Mesenchymal stem cell (in vitro differentiated cells and primary cell): ENCODE measurements around the gene LTBR.

Source experiments
- DNase-seq: peaks from one replicate; pipeline ENCODE4 v3.0.0-alpha.2; 2013
- H2AFZ ChIP-seq: one replicate; pipeline ENCODE4 v1.6.1; 2013; ENCODE audit warnings: low read depth, mild to moderate bottlenecking, control low read depth, inconsistent platforms, low read length, moderate library complexity
- H2AK5ac ChIP-seq: 2 replicates; pipeline ENCODE4 v1.6.1; 2013; ENCODE audit warnings: low read length, moderate library complexity, mild to moderate bottlenecking, inconsistent platforms; ENCODE audit not compliant: severe bottlenecking
- H2BK120ac ChIP-seq: one replicate; pipeline ENCODE4 v1.6.1; 2013; ENCODE audit warnings: low read depth, mild to moderate bottlenecking, inconsistent platforms, low read length, moderate library complexity
- H2BK12ac ChIP-seq, 2 experiments: one replicate each; pipeline ENCODE4 v1.6.1; 2013; ENCODE audit warnings: inconsistent platforms in 2 of 2, low read length in 2 of 2, mild to moderate bottlenecking in 2 of 2, moderate library complexity in 2 of 2, control low read depth in 1 of 2
- H2BK15ac ChIP-seq: one replicate; pipeline ENCODE4 v1.6.1; 2013; ENCODE audit warnings: mild to moderate bottlenecking, low read depth, inconsistent platforms; ENCODE audit not compliant: poor library complexity, severe bottlenecking
- H2BK5ac ChIP-seq: 2 replicates; pipeline ENCODE4 v1.6.1; 2013; ENCODE audit warnings: low read depth, mild to moderate bottlenecking, low read length, control low read depth, inconsistent platforms; ENCODE audit not compliant: poor library complexity, severe bottlenecking
- H3K14ac ChIP-seq, 2 experiments: one replicate each; pipeline ENCODE4 v1.6.1; 2013; ENCODE audit warnings: inconsistent platforms in 2 of 2, low read length in 2 of 2, control low read depth in 1 of 2, mild to moderate bottlenecking in 1 of 2, moderate library complexity in 1 of 2
- H3K18ac ChIP-seq, 2 experiments: one replicate each; pipeline ENCODE4 v1.6.1; 2013; ENCODE audit warnings: inconsistent platforms in 2 of 2, low read length in 2 of 2, control low read depth in 1 of 2, low read depth in 1 of 2, mild to moderate bottlenecking in 1 of 2
- H3K23ac ChIP-seq, 2 experiments: one replicate each; pipeline ENCODE4 v1.6.1; 2013; ENCODE audit warnings: inconsistent platforms in 2 of 2, low read length in 2 of 2, mild to moderate bottlenecking in 2 of 2, moderate library complexity in 2 of 2, control low read depth in 1 of 2
- H3K27ac ChIP-seq: 2 replicates; pipeline ENCODE4 v1.5.1; 2013; ENCODE audit warnings: mild to moderate bottlenecking, moderate library complexity, low read length, control low read depth, inconsistent platforms; ENCODE audit not compliant: poor library complexity, severe bottlenecking
- H3K27me3 ChIP-seq, 2 experiments: 2 replicates each; pipeline versions ENCODE4 v1.6.1 to v1.7.0; 2013; ENCODE audit warnings: low read length in 2 of 2, mild to moderate bottlenecking in 2 of 2, moderate library complexity in 2 of 2, control low read depth in 1 of 2, inconsistent platforms in 1 of 2; ENCODE audit not compliant: control insufficient read depth in 1 of 2, insufficient read depth in 1 of 2
- H3K36me3 ChIP-seq, 2 experiments: 2 replicates each; pipeline versions ENCODE4 v1.6.1 to v1.7.0; 2013; ENCODE audit warnings: low read length in 2 of 2, control low read depth in 1 of 2, inconsistent platforms in 1 of 2, low read depth in 1 of 2, mild to moderate bottlenecking in 1 of 2; ENCODE audit not compliant: insufficient read depth in 2 of 2, control insufficient read depth in 1 of 2
- H3K4ac ChIP-seq, 2 experiments: one replicate each; pipeline ENCODE4 v1.6.1; 2013; ENCODE audit warnings: inconsistent platforms in 2 of 2, low read length in 2 of 2, mild to moderate bottlenecking in 2 of 2, moderate library complexity in 2 of 2, control low read depth in 1 of 2, low read depth in 1 of 2
- H3K4me1 ChIP-seq: 2 replicates; pipeline ENCODE4 v1.6.1; 2013; ENCODE audit warnings: low read depth, low read length, control low read depth; ENCODE audit not compliant: control insufficient read depth, insufficient read depth
- H3K4me2 ChIP-seq: 2 replicates; pipeline ENCODE4 v1.6.1; 2013; ENCODE audit warnings: low read length, mild to moderate bottlenecking, inconsistent platforms; ENCODE audit not compliant: poor library complexity, severe bottlenecking
- H3K4me3 ChIP-seq, 2 experiments: 2 replicates each; pipeline versions ENCODE4 v1.5.1 to v1.7.0; 2013; ENCODE audit warnings: low read length in 2 of 2, mild to moderate bottlenecking in 2 of 2, control low read depth in 1 of 2, low read depth in 1 of 2; ENCODE audit not compliant: insufficient read depth in 1 of 2
- H3K79me1 ChIP-seq: replicated peaks from 2 replicates; pipeline ENCODE4 v1.6.1; 2013; ENCODE audit warnings: mild to moderate bottlenecking, control low read depth, low read length, inconsistent platforms; ENCODE audit not compliant: poor library complexity, severe bottlenecking
- H3K9ac ChIP-seq: 2 replicates; pipeline ENCODE4 v1.7.0; 2013; ENCODE audit warnings: mild to moderate bottlenecking, low read length, moderate library complexity
- H3K9me3 ChIP-seq: 2 replicates; pipeline ENCODE4 v1.7.0; 2013; ENCODE audit warnings: mild to moderate bottlenecking, low read length; ENCODE audit not compliant: control insufficient read depth
- H4K8ac ChIP-seq: one replicate; pipeline ENCODE4 v1.6.1; 2013; ENCODE audit warnings: inconsistent platforms, mild to moderate bottlenecking, low read length, moderate library complexity
- H4K91ac ChIP-seq: one replicate; pipeline ENCODE4 v1.6.1; 2013; ENCODE audit warnings: mild to moderate bottlenecking, low read length, inconsistent platforms
- WGBS: methylation state at CpG from one replicate; pipeline ENCODE4 v1.1.7; 2013; ENCODE audit warnings: mixed read lengths; 5-methylcytosine and 5-hydroxymethylcytosine counted together

Gene LTBR

GRCh38 chr12:6382982-6383381 is 980 bp upstream of the LTBR start:
- Histone ChIP-seq H3K36me3 (peaks cover 0 to 29% of the 10 kb centered on the region in 2 experiments), H3K4ac (peak overlapping the region; percentile 97 to 100), H3K9ac (peak overlapping the region; percentile 96), H4K91ac (peak overlapping the region; percentile 96), H2AK5ac (no peak overlapping the region), H3K4me3 (peak overlapping the region in 1 of 2 experiments; percentile 96), H3K4me1 (peaks cover 11% of the 10 kb centered on the region), H4K8ac (peak overlapping the region; percentile 92), H2BK120ac (peak overlapping the region; percentile 90), H3K27me3 (no peaks in the 10 kb centered on the region), H3K79me1 (no peaks in the 10 kb centered on the region), H3K23ac (peak overlapping the region in 1 of 2 experiments; percentile 28), H3K4me2 (no peak overlapping the region), H3K18ac (peak overlapping the region; percentile 99 to 100), H3K14ac (peak overlapping the region in 1 of 2 experiments; percentile 99), H2BK15ac (peak overlapping the region; percentile 55), H2AFZ (no peak overlapping the region), H3K9me3 (no peaks in the 10 kb centered on the region), H2BK5ac (no peak overlapping the region), H3K27ac (no peak overlapping the region), H2BK12ac (peak overlapping the region; percentile 83 to 98)
- 89% methylated on average over 4 of the region's 6 CpGs for whole genome bisulfite sequencing
- no peak for DNase-seq

- no peak overlapping the region for H3K27ac ChIP-seq
These were observed 806 bp downstream of the LTBR start for GRCh38 chr12:6384499-6385436.

GRCh38 chr12:6386038-6386437 is 2.1 kb downstream of the LTBR start:
- no peak for DNase-seq
- no peak overlapping the region for H3K23ac ChIP-seq
- H2AFZ ChIP-seq, result no peak overlapping the region
- peaks cover 0 to 57% of the 10 kb centered on the region in 2 experiments for H3K36me3 ChIP-seq
- no peaks in the 10 kb centered on the region for H3K27me3 ChIP-seq
- WGBS, result 94% methylated on average over 11 of the region's 11 CpGs
- H3K4me2 ChIP-seq, result no peak overlapping the region
- H3K4me1 ChIP-seq, result peaks cover 11% of the 10 kb centered on the region
- H2BK12ac ChIP-seq, result peak overlapping the region; percentile 15 to 31
- no peak overlapping the region for H4K91ac ChIP-seq
- H3K9ac ChIP-seq, result peak overlapping the region; percentile 50
- H3K9me3 ChIP-seq, result no peaks in the 10 kb centered on the region
- H2AK5ac ChIP-seq, result no peak overlapping the region
- H3K14ac ChIP-seq, result no peak overlapping the region
- peak overlapping the region in 1 of 2 experiments; percentile 23 for H3K4me3 ChIP-seq
- no peaks in the 10 kb centered on the region for H3K79me1 ChIP-seq
- H4K8ac ChIP-seq, result peak overlapping the region; percentile 51
- H3K27ac ChIP-seq, result no peak overlapping the region
- no peak overlapping the region for H2BK15ac ChIP-seq
- peak overlapping the region in 1 of 2 experiments; percentile 35 for H3K4ac ChIP-seq
- H3K18ac ChIP-seq, result peak overlapping the region in 1 of 2 experiments; percentile 64
- H2BK120ac ChIP-seq, result no peak overlapping the region
- H2BK5ac ChIP-seq, result no peak overlapping the region

More at GRCh38 chr12:6384499-6385436, 806 bp downstream of the LTBR start:
- H2BK12ac ChIP-seq, result peak overlapping the region; percentile 91 to 97
- H3K9ac ChIP-seq, result peak overlapping the region; percentile 96
- H2BK120ac ChIP-seq, result peak overlapping the region; percentile 100
- H2AK5ac ChIP-seq, result no peak overlapping the region
- no peaks in the 10 kb centered on the region for H3K27me3 ChIP-seq
- no peaks in the 10 kb centered on the region for H3K79me1 ChIP-seq
- DNase-seq, result no peak
- no peak overlapping the region for H2AFZ ChIP-seq
- H3K4ac ChIP-seq, result peak overlapping the region; percentile 99
- peak overlapping the region; percentile 93 for H4K8ac ChIP-seq
- no peaks in the 10 kb centered on the region for H3K9me3 ChIP-seq
- peak overlapping the region; percentile 99 for H2BK15ac ChIP-seq
- no peak overlapping the region for H3K4me2 ChIP-seq
- peak overlapping the region; percentile 100 for H4K91ac ChIP-seq
- H3K4me3 ChIP-seq, result peak overlapping the region in 1 of 2 experiments; percentile 96
- no peak overlapping the region for H2BK5ac ChIP-seq
- peak overlapping the region; percentile 99 to 100 for H3K18ac ChIP-seq
- peak overlapping the region; percentile 37 to 99 for H3K14ac ChIP-seq
- H3K36me3 ChIP-seq, result peaks cover 0 to 44% of the 10 kb centered on the region in 2 experiments
- WGBS, result 96% methylated on average over 36 of the region's 36 CpGs
- H3K23ac ChIP-seq, result peak overlapping the region in 1 of 2 experiments; percentile 94
- peaks cover 11% of the 10 kb centered on the region for H3K4me1 ChIP-seq

GRCh38 chr12:6386491-6386890 is 2.5 kb downstream of the LTBR start:
- peaks cover 11% of the 10 kb centered on the region for H3K4me1 ChIP-seq
- H2BK5ac ChIP-seq, result no peak overlapping the region
- no peak overlapping the region for H4K91ac ChIP-seq
- H2AK5ac ChIP-seq, result no peak overlapping the region
- H2BK15ac ChIP-seq, result no peak overlapping the region
- peak overlapping the region; percentile 50 for H3K9ac ChIP-seq
- H3K4me3 ChIP-seq, result peak overlapping the region in 1 of 2 experiments; percentile 23
- no peak overlapping the region for H2AFZ ChIP-seq
- no peak overlapping the region for H3K14ac ChIP-seq
- H3K18ac ChIP-seq, result no peak overlapping the region
- H3K4me2 ChIP-seq, result no peak overlapping the region
- H3K23ac ChIP-seq, result no peak overlapping the region
- H2BK12ac ChIP-seq, result no peak overlapping the region
- no peak overlapping the region for H3K4ac ChIP-seq
- peaks cover 0 to 61% of the 10 kb centered on the region in 2 experiments for H3K36me3 ChIP-seq
- peak; percentile 43 for DNase-seq
- no peak overlapping the region for H2BK120ac ChIP-seq
- 100% methylated on average over 1 of the region's 1 CpG for WGBS
- H4K8ac ChIP-seq, result no peak overlapping the region
- no peaks in the 10 kb centered on the region for H3K9me3 ChIP-seq
- no peak overlapping the region for H3K27ac ChIP-seq
- H3K79me1 ChIP-seq, result no peaks in the 10 kb centered on the region
- no peaks in the 10 kb centered on the region for H3K27me3 ChIP-seq
